Activated T-cell treated with anti-CD3 and anti-CD28 coated beads for 1 hour (primary cell): ENCODE measurements around the gene RHBG.

Source experiments
- DNase-seq: peaks from one replicate; pipeline ENCODE4 v3.0.0-alpha.2; 2020; ENCODE audit warnings: low read depth

RHBG gene

GRCh38 chr1:156407344-156407743 lies 38.3 kb downstream of the RHBG start:
- no peak for DNase-seq

- DNase-seq = no peak
These were observed 38.7 kb downstream of the RHBG start for GRCh38 chr1:156407760-156408159.

- DNase-seq = no peak
These were observed 40.4 kb downstream of the RHBG start for GRCh38 chr1:156409439-156409838.

- DNase-seq = no peak
These were observed 41.2 kb downstream of the RHBG start for GRCh38 chr1:156410238-156410637.

GRCh38 chr1:156410740-156411139 lies 41.7 kb downstream of the RHBG start:
- no peak for DNase-seq

GRCh38 chr1:156412653-156413321 lies 43.8 kb downstream of the RHBG start:
- DNase-seq = no peak

GRCh38 chr1:156413391-156414246 lies 44.6 kb downstream of the RHBG start:
- DNase-seq = no peak

GRCh38 chr1:156414461-156415064 lies 45.6 kb downstream of the RHBG start:
- DNase-seq = no peak

GRCh38 chr1:156416993-156417392 lies 48.0 kb downstream of the RHBG start:
- DNase-seq = no peak

- DNase-seq = no peak
These were observed 48.5 kb downstream of the RHBG start for GRCh38 chr1:156417401-156418020.

- DNase-seq = no peak
These were observed 49.5 kb downstream of the RHBG start for GRCh38 chr1:156418416-156419070.

GRCh38 chr1:156419854-156420204 lies 50.8 kb downstream of the RHBG start:
- peak; percentile 23 for DNase-seq

- peak; percentile 15 for DNase-seq
These were observed 51.4 kb downstream of the RHBG start for GRCh38 chr1:156420205-156421061.

GRCh38 chr1:156421062-156421938 lies 52.3 kb downstream of the RHBG start:
- peak; percentile 39 for DNase-seq

- DNase-seq = no peak
These were observed 53.1 kb downstream of the RHBG start for GRCh38 chr1:156421939-156422601.

- no peak for DNase-seq
These were observed 53.6 kb downstream of the RHBG start for GRCh38 chr1:156422602-156423091.

GRCh38 chr1:156423422-156424352 lies 54.7 kb downstream of the RHBG start:
- no peak for DNase-seq

- DNase-seq = no peak
These were observed 55.9 kb downstream of the RHBG start for GRCh38 chr1:156424806-156425432.
